ENCODE data around the gene IPO7.
"Not testable (repeated sequence)": the region's sequence is repeated elsewhere in the genome, so short reads cannot be mapped to it uniquely, and the experiment has no call there.

Gene IPO7

GRCh38 chr11:9385327-9385899 lies 961 bp downstream of the IPO7 start:
- peak overlapping the region; percentile 89 for H3K4me3 ChIP-seq (ENCODE audit: low read length)
- no peak for DNase-seq (ENCODE audit: low read depth)

GRCh38 chr11:9386086-9386485 lies 1.6 kb downstream of the IPO7 start:
- no peak for DNase-seq (ENCODE audit: low read depth)
- H3K4me3 ChIP-seq (ENCODE audit: low read length), result peak overlapping the region; percentile 89
- TF ChIP-seq CTCF (conservative IDR thresholded peaks at IDR 0.05; ENCODE audit: low read depth, low read length), result no peak

More at GRCh38 chr11:9385327-9385899, 961 bp downstream of the IPO7 start:
- TF ChIP-seq CTCF (conservative IDR thresholded peaks at IDR 0.05; ENCODE audit: low read depth, low read length), result no peak

GRCh38 chr11:9386901-9387300 lies 2.4 kb downstream of the IPO7 start:
- no peak overlapping the region for H3K4me3 ChIP-seq (ENCODE audit: low read length)
- no peak for DNase-seq (ENCODE audit: low read depth)
- TF ChIP-seq CTCF (conservative IDR thresholded peaks at IDR 0.05; ENCODE audit: low read depth, low read length), result no peak

- no peak for DNase-seq (ENCODE audit: low read depth)
- H3K4me3 ChIP-seq (ENCODE audit: low read length), result no peak overlapping the region
- no peak for TF ChIP-seq CTCF (conservative IDR thresholded peaks at IDR 0.05; ENCODE audit: low read depth, low read length)
These were observed 11.9 kb downstream of the IPO7 start for GRCh38 chr11:9396310-9396709.

GRCh38 chr11:9396752-9397151 lies 12.3 kb downstream of the IPO7 start:
- TF ChIP-seq CTCF (conservative IDR thresholded peaks at IDR 0.05; ENCODE audit: low read depth, low read length), result no peak
- no peak for DNase-seq (ENCODE audit: low read depth)
- H3K4me3 ChIP-seq (ENCODE audit: low read length), result no peak overlapping the region

- no peak for TF ChIP-seq CTCF (conservative IDR thresholded peaks at IDR 0.05; ENCODE audit: low read depth, low read length)
- H3K4me3 ChIP-seq (ENCODE audit: low read length), result no peak overlapping the region
- DNase-seq (ENCODE audit: low read depth), result no peak
These were observed 13.6 kb downstream of the IPO7 start for GRCh38 chr11:9397746-9398680.

- DNase-seq (ENCODE audit: low read depth), result no peak
- TF ChIP-seq CTCF (conservative IDR thresholded peaks at IDR 0.05; ENCODE audit: low read depth, low read length), result no peak
These were observed 15.0 kb downstream of the IPO7 start for GRCh38 chr11:9399466-9399865.

GRCh38 chr11:9401884-9402283 lies 17.4 kb downstream of the IPO7 start:
- H3K4me3 ChIP-seq (ENCODE audit: low read length); DNase-seq (ENCODE audit: low read depth): not testable (repeated sequence)

More at GRCh38 chr11:9399466-9399865, 15.0 kb downstream of the IPO7 start:
- no peak overlapping the region for H3K4me3 ChIP-seq (ENCODE audit: low read length)
